Inferior parietal cortex (tissue), 1 donor: ENCODE results near the gene ZBTB33.

Experiments
- DNase-seq: peaks from one replicate; pipeline ENCODE4 v3.0.0-alpha.2; 2016; ENCODE audit errors: extremely low spot score

Gene ZBTB33, protein sequence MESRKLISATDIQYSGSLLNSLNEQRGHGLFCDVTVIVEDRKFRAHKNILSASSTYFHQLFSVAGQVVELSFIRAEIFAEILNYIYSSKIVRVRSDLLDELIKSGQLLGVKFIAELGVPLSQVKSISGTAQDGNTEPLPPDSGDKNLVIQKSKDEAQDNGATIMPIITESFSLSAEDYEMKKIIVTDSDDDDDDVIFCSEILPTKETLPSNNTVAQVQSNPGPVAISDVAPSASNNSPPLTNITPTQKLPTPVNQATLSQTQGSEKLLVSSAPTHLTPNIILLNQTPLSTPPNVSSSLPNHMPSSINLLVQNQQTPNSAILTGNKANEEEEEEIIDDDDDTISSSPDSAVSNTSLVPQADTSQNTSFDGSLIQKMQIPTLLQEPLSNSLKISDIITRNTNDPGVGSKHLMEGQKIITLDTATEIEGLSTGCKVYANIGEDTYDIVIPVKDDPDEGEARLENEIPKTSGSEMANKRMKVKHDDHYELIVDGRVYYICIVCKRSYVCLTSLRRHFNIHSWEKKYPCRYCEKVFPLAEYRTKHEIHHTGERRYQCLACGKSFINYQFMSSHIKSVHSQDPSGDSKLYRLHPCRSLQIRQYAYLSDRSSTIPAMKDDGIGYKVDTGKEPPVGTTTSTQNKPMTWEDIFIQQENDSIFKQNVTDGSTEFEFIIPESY

GRCh38 chrX:120250522-120251271 is at the start of gene ZBTB33:
ZBTB33 (plus strand) TSS chrX:120250812; CDS start chrX:120253416, 2,604 bp downstream.
- DNase-seq: peak; percentile 87

- DNase-seq: no peak
Observed at GRCh38 chrX:120200851-120201250, 49.8 kb upstream of the ZBTB33 start.

- DNase-seq: no peak
Observed at GRCh38 chrX:120205816-120206753, 44.5 kb upstream of the ZBTB33 start.

DNA sequence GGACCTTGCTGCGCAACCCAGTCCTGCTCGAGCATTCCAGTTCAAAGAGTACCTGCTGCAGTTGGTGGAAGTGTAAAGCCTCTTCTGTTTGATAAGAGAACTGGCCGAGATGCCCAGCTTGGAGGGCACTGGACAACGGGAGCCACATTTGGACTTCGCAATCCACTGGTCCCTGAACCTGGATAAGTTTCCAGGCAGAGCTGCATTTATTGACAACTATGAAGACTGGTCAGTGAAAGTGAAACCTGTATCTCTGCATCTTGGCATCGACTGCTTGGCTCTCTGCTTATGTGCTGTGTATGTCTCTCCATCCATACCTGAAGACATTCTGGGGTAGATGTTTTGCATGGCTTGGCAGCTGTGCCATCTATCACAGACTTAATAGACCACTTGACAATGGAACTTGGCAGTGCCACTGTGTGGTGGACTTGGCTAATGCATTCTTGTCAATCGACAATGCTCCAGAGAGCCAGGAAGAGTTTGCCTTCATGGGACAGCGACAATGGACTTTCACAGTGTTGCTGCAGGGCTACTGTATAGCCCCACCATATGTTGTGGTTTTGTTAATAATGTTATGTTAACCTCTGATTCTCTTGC is 43.5 kb upstream of the ZBTB33 start:
- DNase-seq: peak; percentile 4

GRCh38 chrX:120213438-120214265 is 37.0 kb upstream of the ZBTB33 start:
- DNase-seq: peak; percentile 65

- no peak for DNase-seq
Observed at GRCh38 chrX:120223374-120223773, 27.2 kb upstream of the ZBTB33 start.

- no peak for DNase-seq
Observed at GRCh38 chrX:120224388-120224787, 26.2 kb upstream of the ZBTB33 start.

DNA sequence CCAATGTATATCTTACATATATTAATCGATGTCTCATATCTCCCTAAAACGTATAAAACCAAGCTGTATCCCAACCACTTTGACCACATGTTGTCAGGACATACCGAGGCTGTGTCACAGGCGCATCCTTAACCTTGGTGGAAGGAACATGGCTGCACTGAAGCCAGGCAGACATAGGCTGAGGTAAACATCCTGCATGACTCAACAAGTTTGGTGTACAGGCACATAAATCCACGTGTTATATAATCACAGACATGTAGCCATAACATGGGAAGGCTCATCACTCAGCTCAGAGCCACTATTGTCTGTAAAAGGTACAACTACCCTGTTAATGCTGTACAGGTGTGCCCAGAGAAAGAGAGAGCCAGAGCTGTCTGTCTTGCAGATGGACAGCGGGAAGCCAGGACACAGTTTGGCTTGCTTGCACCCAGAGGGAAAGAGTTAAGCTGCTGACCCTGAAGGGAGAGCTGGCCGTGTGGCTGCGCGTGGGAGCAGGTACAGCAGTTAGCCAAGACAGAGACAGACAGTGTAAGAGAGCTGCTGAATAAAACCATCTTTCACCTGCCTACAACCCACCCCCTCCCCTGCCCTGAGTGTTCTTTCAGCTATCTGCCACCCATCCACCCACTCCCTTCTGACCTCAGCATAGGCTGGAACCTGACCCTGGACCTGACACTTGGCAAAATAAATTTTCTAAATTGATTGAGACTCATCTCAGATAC is 22.3 kb upstream of the ZBTB33 start:
- DNase-seq: no peak

GRCh38 chrX:120235284-120235683 is 15.3 kb upstream of the ZBTB33 start:
- no peak for DNase-seq

DNA sequence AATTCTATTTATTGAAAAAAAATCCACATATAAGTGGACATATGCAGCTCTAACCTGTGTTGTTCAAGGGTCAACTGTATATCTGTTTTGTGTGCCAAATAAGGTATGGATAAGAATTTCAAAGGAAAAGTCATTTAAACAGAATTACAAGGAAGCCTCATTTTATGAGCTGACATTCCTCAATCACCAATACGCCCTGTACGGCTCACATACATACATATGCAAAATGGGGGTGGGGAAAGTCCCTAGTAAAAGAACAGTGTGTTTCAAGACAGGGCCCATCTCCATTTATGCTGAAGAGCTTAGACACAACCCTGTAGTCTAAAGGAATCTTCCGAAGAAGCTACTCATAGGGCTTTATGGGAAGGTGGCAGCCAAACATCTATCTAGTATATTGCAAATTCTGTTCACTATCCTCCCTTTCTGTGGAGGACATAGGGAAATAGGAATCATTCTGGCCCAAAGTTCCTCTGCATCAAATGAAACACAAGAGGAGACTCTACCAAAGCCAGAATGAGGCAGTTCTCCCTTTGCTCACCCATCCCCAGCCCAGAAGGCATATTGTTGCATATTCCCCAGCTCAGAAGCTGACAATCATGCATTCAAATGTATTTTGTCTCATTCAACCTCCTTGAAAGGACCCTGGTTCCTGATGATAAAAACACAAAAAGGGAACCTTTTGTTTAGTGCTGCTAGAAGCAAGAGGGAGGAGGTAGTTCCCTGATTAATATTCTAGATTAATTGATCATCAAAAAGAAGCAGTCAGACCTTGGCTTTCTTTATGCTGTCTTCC is 13.7 kb upstream of the ZBTB33 start:
- DNase-seq: no peak

DNA sequence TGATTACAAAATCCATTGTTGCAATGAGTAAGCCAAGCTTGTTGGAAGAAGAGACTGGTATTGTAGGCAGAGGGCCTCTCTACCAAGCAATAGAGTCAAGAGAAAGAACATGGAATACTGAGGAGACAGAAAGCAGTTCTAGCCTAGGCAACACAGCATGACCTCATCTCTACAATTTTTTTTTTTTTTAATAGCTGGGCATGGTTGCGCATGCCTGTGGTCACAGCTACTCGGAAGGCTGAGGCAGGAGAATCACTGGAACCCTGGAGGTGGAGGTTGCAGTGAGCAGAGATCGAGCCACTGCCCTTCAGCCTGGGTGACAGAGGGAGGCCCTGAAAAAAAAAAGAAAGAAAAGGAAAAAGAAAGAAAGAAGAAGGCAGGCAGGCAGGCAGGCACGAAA is 11.7 kb upstream of the ZBTB33 start:
- no peak for DNase-seq

DNA sequence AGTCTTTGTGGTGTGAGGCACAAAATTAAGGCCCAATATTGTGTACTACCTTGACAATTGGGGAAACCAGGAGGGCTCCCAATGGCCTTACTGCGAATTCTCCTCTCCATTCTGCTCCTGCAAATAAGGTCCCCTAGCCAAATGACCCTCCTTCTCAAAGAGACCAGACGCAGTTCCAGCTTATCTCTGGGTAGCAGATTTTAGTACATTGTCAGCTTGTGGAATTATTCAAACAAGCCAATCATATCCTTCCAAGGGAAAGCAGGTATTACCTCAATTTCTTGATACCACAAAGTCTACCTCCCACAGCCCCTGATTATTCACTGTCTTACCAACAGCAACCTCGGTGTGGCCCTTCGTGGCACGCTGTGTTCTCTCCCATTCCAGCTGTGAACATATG is 7.8 kb upstream of the ZBTB33 start:
- DNase-seq: no peak

DNA sequence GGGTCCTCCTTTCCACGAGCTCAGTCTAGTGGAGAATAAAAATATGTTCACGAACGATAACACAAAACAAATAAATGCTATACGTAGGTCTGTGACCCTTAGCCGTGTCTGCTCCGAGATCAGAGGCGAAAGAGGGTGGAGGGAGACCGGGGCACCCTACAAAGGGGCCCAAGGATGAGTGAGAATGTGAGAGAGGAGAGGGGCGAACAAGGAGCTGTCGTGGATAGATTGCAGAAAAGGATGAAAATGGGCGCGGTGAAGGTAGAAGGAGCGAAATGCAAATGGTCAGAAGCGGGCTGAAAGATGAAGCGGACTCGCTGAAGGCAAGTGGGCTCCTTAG is 6.2 kb upstream of the ZBTB33 start:
- no peak for DNase-seq

GRCh38 chrX:120244735-120245498 is 5.7 kb upstream of the ZBTB33 start:
- DNase-seq: peak; percentile 68

DNA sequence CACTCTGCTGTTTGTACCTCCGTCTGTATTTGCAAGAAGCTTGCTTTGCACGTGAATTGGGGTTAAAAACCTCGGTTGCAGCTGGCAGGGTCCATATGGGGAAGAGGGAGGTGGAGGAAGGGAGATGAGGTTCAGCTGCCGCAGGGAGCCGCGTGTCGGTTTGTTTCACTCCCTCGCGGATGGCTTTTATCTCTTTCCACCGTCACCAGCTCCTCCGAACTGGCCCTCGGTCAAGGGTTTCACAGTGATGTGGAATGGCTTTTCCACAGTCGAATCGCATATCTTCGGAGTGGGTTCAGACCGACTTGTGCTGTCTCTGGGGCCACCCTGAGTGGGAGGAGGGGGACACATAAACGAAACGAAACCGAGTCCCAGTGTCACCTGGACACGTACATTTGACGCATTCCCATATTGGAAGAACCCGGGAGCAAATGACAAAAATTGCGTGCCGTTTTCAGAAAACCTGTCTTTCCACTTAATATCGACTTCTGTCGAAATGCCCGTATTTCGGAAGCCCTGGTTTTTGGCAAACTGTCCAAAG is 929 bp downstream of the ZBTB33 start:
- peak; percentile 17 for DNase-seq

GRCh38 chrX:120253784-120254183 is 3.2 kb downstream of the ZBTB33 start:
- no peak for DNase-seq

- no peak for DNase-seq
Observed at GRCh38 chrX:120260369-120260768, 9.8 kb downstream of the ZBTB33 start.
